ENCODE results near the gene B4GALT1.
"Not testable (repeated sequence)": the region's sequence is repeated elsewhere in the genome, so short reads cannot be mapped to it uniquely, and the experiment has no call there.

Gene B4GALT1

GRCh38 chr9:33161011-33161588 lies 6.0 kb downstream of the B4GALT1 start:
- DNase-seq: peak in 1 of 2 experiments; percentile 31

GRCh38 chr9:33160446-33160845 lies 6.7 kb downstream of the B4GALT1 start:
- not testable (repeated sequence) for DNase-seq

GRCh38 chr9:33159777-33160127 lies 7.4 kb downstream of the B4GALT1 start:
- DNase-seq: peak; percentile 45 to 68

- peak in 1 of 2 experiments; percentile 27 for DNase-seq
Observed at GRCh38 chr9:33158843-33159776, 8.0 kb downstream of the B4GALT1 start.

- DNase-seq: no peak
Observed at GRCh38 chr9:33157960-33158842, 8.9 kb downstream of the B4GALT1 start.

- DNase-seq: no peak
Observed at GRCh38 chr9:33155393-33155792, 11.7 kb downstream of the B4GALT1 start.

- no peak for DNase-seq
Observed at GRCh38 chr9:33154371-33154770, 12.8 kb downstream of the B4GALT1 start.

GRCh38 chr9:33153666-33154065 lies 13.5 kb downstream of the B4GALT1 start:
- no peak for DNase-seq

- DNase-seq: no peak
Observed at GRCh38 chr9:33153001-33153400, 14.1 kb downstream of the B4GALT1 start.

GRCh38 chr9:33151601-33152000 lies 15.5 kb downstream of the B4GALT1 start:
- no peak for DNase-seq

GRCh38 chr9:33151007-33151557 lies 16.1 kb downstream of the B4GALT1 start:
- DNase-seq: no peak

GRCh38 chr9:33148367-33149014 lies 18.6 kb downstream of the B4GALT1 start:
- DNase-seq: no peak

- DNase-seq: no peak
Observed at GRCh38 chr9:33147416-33148169, 19.5 kb downstream of the B4GALT1 start.

- no peak for DNase-seq
Observed at GRCh38 chr9:33146298-33146697, 20.8 kb downstream of the B4GALT1 start.

- no peak for DNase-seq
Observed at GRCh38 chr9:33144551-33144950, 22.6 kb downstream of the B4GALT1 start.

GRCh38 chr9:33143241-33143661 lies 23.9 kb downstream of the B4GALT1 start:
- DNase-seq: no peak

GRCh38 chr9:33142535-33142934 lies 24.6 kb downstream of the B4GALT1 start:
- DNase-seq: no peak

- peak in 1 of 2 experiments; percentile 23 for DNase-seq
Observed at GRCh38 chr9:33140401-33141360, 26.5 kb downstream of the B4GALT1 start.

GRCh38 chr9:33139421-33140228 lies 27.5 kb downstream of the B4GALT1 start:
- DNase-seq: no peak

Measured in stimulated activated CD4-positive, alpha-beta T cell treated with anti-CD3 and anti-CD28 coated beads, Interleukin-4, amount 100 ng/mL, for 4 hours (primary cell).